ENCODE data around the gene LRRC40. TPM values are rescaled to one million over a fixed set of nuclear protein-coding genes. Genes with fewer than 3 reads are reported as not detected.

The LRRC40 gene
- 10 to 100 TPM; 10.4 to 11.3 (median 11.0) TPM for total RNA-seq
- 8.9 TPM for polyA plus RNA-seq
- long read RNA-seq, donor 1, transcript LRRC40-201 (15 exons, 2,884 nt) = major isoform, 36 of 46 reads
- long read RNA-seq, donor 1, partial matches to known transcripts = 1 of 46 reads
- long read RNA-seq, donor 1, other reads (novel, unspliced or antisense) = 9 of 46 reads
- long read RNA-seq, donor 2, transcript LRRC40-201 (15 exons, 2,884 nt) = major isoform, 15 of 20 reads
- long read RNA-seq, donor 2, partial matches to known transcripts = 1 of 20 reads
- long read RNA-seq, donor 2, other reads (novel, unspliced or antisense) = 4 of 20 reads
- long read RNA-seq, donor 3, transcript LRRC40-201 (15 exons, 2,884 nt) = major isoform, 88 of 105 reads
- long read RNA-seq, donor 3, partial matches to known transcripts = 3 of 105 reads
- long read RNA-seq, donor 3, other reads (novel, unspliced or antisense) = 14 of 105 reads
- long read RNA-seq, donor 4, transcript LRRC40-201 (15 exons, 2,884 nt) = major isoform, 13 of 13 reads
- long read RNA-seq, donor 4, partial matches to known transcripts = 0 of 13 reads
- long read RNA-seq, donor 4, other reads (novel, unspliced or antisense) = 0 of 13 reads

- peak; percentile 99 for ATAC-seq
- intact Hi-C loops (cut with DNase I) = no loop called here
- H3K27ac ChIP-seq (ENCODE audit: low read length) = peak within 1 kb of the TSS; percentile 88
These were observed at the start of gene LRRC40 for GRCh38 chr1:70205434-70206118. Gene LRRC40, minus strand, starts transcription at chr1:70205579. Its CDS starts 39 bp downstream, at chr1:70205540.

GRCh38 chr1:70248729-70249128, 43.4 kb upstream of the LRRC40 start:
- H3K27me3 ChIP-seq (ENCODE audit: control insufficient read depth, insufficient read depth) = no peaks in the 10 kb centered on the region
- DNase-seq (no peak), ATAC-seq (no peak)
- H3K4me3 ChIP-seq (ENCODE audit: low read length) = no peak overlapping the region
- no peaks in the 10 kb centered on the region for H3K4me1 ChIP-seq (ENCODE audit: control insufficient read depth, insufficient read depth, low read length)
- intact Hi-C loops (cut with DNase I) = no loop called here
- WGBS = 77% methylated on average over 4 of the region's 4 CpGs
- H3K27ac ChIP-seq (ENCODE audit: low read length) = no peak overlapping the region
- H3K9me3 ChIP-seq (ENCODE audit: control insufficient read depth, low read length) = no peaks in the 10 kb centered on the region

More at GRCh38 chr1:70205434-70206118, at the start of gene LRRC40:
- under 1% methylated on average over 47 of the region's 47 CpGs for WGBS
- Histone ChIP-seq H3K27me3 (ENCODE audit: control insufficient read depth, insufficient read depth) (no peaks in the 10 kb centered on the region), H3K4me1 (ENCODE audit: control insufficient read depth, insufficient read depth, low read length) (peaks cover 5% of the 10 kb centered on the region), H3K9me3 (ENCODE audit: control insufficient read depth, low read length) (no peaks in the 10 kb centered on the region), H3K4me3 (ENCODE audit: low read length) (peak within 1 kb of the TSS; percentile 91)
- DNase-seq = peak; percentile 97 to 99 (median 98)

GRCh38 chr1:70247768-70248167, 42.4 kb upstream of the LRRC40 start:
- H3K27me3 ChIP-seq (ENCODE audit: control insufficient read depth, insufficient read depth) = no peaks in the 10 kb centered on the region
- H3K9me3 ChIP-seq (ENCODE audit: control insufficient read depth, low read length) = no peaks in the 10 kb centered on the region
- H3K27ac ChIP-seq (ENCODE audit: low read length) = no peak overlapping the region
- no peaks in the 10 kb centered on the region for H3K4me1 ChIP-seq (ENCODE audit: control insufficient read depth, insufficient read depth, low read length)
- H3K4me3 ChIP-seq (ENCODE audit: low read length) = no peak overlapping the region
- no peak for ATAC-seq
- no peak for DNase-seq
- intact Hi-C loops (cut with DNase I) = no loop called here

- H3K9me3 ChIP-seq (ENCODE audit: control insufficient read depth, low read length) = no peaks in the 10 kb centered on the region
- ATAC-seq (no peak), DNase-seq (no peak)
- H3K4me1 ChIP-seq (ENCODE audit: control insufficient read depth, insufficient read depth, low read length) = no peaks in the 10 kb centered on the region
- no peak overlapping the region for H3K27ac ChIP-seq (ENCODE audit: low read length)
- H3K27me3 ChIP-seq (ENCODE audit: control insufficient read depth, insufficient read depth) = no peaks in the 10 kb centered on the region
- H3K4me3 ChIP-seq (ENCODE audit: low read length) = no peak overlapping the region
- intact Hi-C loops (cut with DNase I) = no loop called here
These were observed 41.7 kb upstream of the LRRC40 start for GRCh38 chr1:70247122-70247521.

- intact Hi-C loops (cut with DNase I) = no loop called here
- Histone ChIP-seq H3K4me1 (ENCODE audit: control insufficient read depth, insufficient read depth, low read length) (no peaks in the 10 kb centered on the region), H3K27me3 (ENCODE audit: control insufficient read depth, insufficient read depth) (no peaks in the 10 kb centered on the region), H3K4me3 (ENCODE audit: low read length) (no peak overlapping the region), H3K27ac (ENCODE audit: low read length) (no peak overlapping the region), H3K9me3 (ENCODE audit: control insufficient read depth, low read length) (no peaks in the 10 kb centered on the region)
- ATAC-seq (no peak), DNase-seq (no peak)
These were observed 34.6 kb upstream of the LRRC40 start for GRCh38 chr1:70239940-70240339.

- DNase-seq (no peak), ATAC-seq (no peak)
- H3K9me3 ChIP-seq (ENCODE audit: control insufficient read depth, low read length) = no peaks in the 10 kb centered on the region
- H3K4me1 ChIP-seq (ENCODE audit: control insufficient read depth, insufficient read depth, low read length) = no peaks in the 10 kb centered on the region
- no peak overlapping the region for H3K27ac ChIP-seq (ENCODE audit: low read length)
- intact Hi-C loops (cut with DNase I) = no loop called here
- H3K4me3 ChIP-seq (ENCODE audit: low read length) = no peak overlapping the region
- no peaks in the 10 kb centered on the region for H3K27me3 ChIP-seq (ENCODE audit: control insufficient read depth, insufficient read depth)
These were observed 29.4 kb upstream of the LRRC40 start for GRCh38 chr1:70234733-70235132.

- Histone ChIP-seq H3K27me3 (ENCODE audit: control insufficient read depth, insufficient read depth) (no peaks in the 10 kb centered on the region), H3K9me3 (ENCODE audit: control insufficient read depth, low read length) (no peaks in the 10 kb centered on the region), H3K4me1 (ENCODE audit: control insufficient read depth, insufficient read depth, low read length) (no peaks in the 10 kb centered on the region), H3K27ac (ENCODE audit: low read length) (no peak overlapping the region), H3K4me3 (ENCODE audit: low read length) (no peak overlapping the region)
- 96% methylated on average over 4 of the region's 4 CpGs for WGBS
- ATAC-seq (no peak), DNase-seq (no peak)
- intact Hi-C loops (cut with DNase I) = no loop called here
These were observed 26.1 kb upstream of the LRRC40 start for GRCh38 chr1:70231475-70231874.

GRCh38 chr1:70228670-70229069, 23.3 kb upstream of the LRRC40 start:
- 80% methylated on average over 2 of the region's 2 CpGs for WGBS
- Histone ChIP-seq H3K9me3 (ENCODE audit: control insufficient read depth, low read length) (no peaks in the 10 kb centered on the region), H3K27me3 (ENCODE audit: control insufficient read depth, insufficient read depth) (no peaks in the 10 kb centered on the region), H3K27ac (ENCODE audit: low read length) (no peak overlapping the region), H3K4me3 (ENCODE audit: low read length) (no peak overlapping the region), H3K4me1 (ENCODE audit: control insufficient read depth, insufficient read depth, low read length) (peaks cover 3% of the 10 kb centered on the region)
- intact Hi-C loops (cut with DNase I) = no loop called here
- ATAC-seq (no peak), DNase-seq (no peak)

- H3K27ac ChIP-seq (ENCODE audit: low read length) = no peak overlapping the region
- no peak for ATAC-seq
- no peak overlapping the region for H3K4me3 ChIP-seq (ENCODE audit: low read length)
- WGBS = 18% methylated on average over 1 of the region's 1 CpG
- intact Hi-C loops (cut with DNase I) = no loop called here
- H3K9me3 ChIP-seq (ENCODE audit: control insufficient read depth, low read length) = no peaks in the 10 kb centered on the region
- H3K4me1 ChIP-seq (ENCODE audit: control insufficient read depth, insufficient read depth, low read length) = peaks cover 3% of the 10 kb centered on the region
- DNase-seq = no peak
- H3K27me3 ChIP-seq (ENCODE audit: control insufficient read depth, insufficient read depth) = no peaks in the 10 kb centered on the region
These were observed 22.1 kb upstream of the LRRC40 start for GRCh38 chr1:70227439-70227838.

GRCh38 chr1:70224954-70225353, 19.6 kb upstream of the LRRC40 start:
- DNase-seq (no peak), ATAC-seq (no peak)
- WGBS = 68% methylated on average over 2 of the region's 2 CpGs
- no peak overlapping the region for H3K4me3 ChIP-seq (ENCODE audit: low read length)
- no peaks in the 10 kb centered on the region for H3K27me3 ChIP-seq (ENCODE audit: control insufficient read depth, insufficient read depth)
- no peak overlapping the region for H3K27ac ChIP-seq (ENCODE audit: low read length)
- peaks cover 3% of the 10 kb centered on the region for H3K4me1 ChIP-seq (ENCODE audit: control insufficient read depth, insufficient read depth, low read length)
- H3K9me3 ChIP-seq (ENCODE audit: control insufficient read depth, low read length) = no peaks in the 10 kb centered on the region
- intact Hi-C loops (cut with DNase I) = no loop called here

GRCh38 chr1:70222716-70223235, 17.4 kb upstream of the LRRC40 start:
- Histone ChIP-seq H3K4me1 (ENCODE audit: control insufficient read depth, insufficient read depth, low read length) (peaks cover 3% of the 10 kb centered on the region), H3K27me3 (ENCODE audit: control insufficient read depth, insufficient read depth) (no peaks in the 10 kb centered on the region), H3K9me3 (ENCODE audit: control insufficient read depth, low read length) (no peaks in the 10 kb centered on the region), H3K4me3 (ENCODE audit: low read length) (no peak overlapping the region), H3K27ac (ENCODE audit: low read length) (no peak overlapping the region)
- intact Hi-C loops (cut with DNase I) = no loop called here
- ATAC-seq = no peak
- WGBS = 27% methylated on average over 3 of the region's 3 CpGs
- no peak for DNase-seq
